ENCODE results near the gene PKN1. TPM values are rescaled to one million over a fixed set of nuclear protein-coding genes. Genes with fewer than 3 reads are reported as not detected.

The PKN1 gene
- total and polyA plus RNA-seq, 2 of the 4 experiments (the other 2 are of a cell fraction): 39.1 to 41.4 TPM

DNA sequence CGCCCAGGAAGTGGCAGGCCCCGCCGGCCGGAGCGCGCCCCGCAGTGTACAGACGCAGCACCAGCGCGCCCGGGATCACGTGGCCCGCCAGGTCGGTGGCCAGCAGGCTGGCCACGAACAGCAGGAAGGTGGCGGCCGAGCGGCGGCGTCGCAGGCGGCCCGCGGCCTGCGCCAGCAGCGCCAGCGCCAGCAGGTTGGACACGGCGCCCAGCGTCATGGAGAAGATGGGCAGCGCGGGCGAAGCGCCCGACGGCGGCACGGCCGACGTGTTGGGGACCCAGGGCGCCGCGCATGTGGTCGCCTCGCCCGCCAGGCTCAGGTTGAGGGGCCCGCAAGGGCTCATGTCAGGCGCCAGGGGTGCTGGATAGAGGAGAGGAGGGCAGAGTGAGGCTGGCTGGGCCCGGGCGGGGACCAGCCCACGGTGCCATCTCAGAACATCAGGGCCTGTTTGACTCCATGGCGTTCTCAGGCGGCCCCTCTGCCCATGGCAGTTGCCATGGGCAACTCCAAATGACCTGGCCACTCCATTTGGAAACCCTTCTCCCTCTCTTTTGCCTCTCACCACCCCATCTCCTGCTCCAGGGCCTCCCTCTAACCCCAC lies 41.0 kb downstream of the PKN1 start:
- Histone ChIP-seq H3K27me3 (ENCODE audit: control insufficient read depth, insufficient read depth, low read length) (no peaks in the 10 kb centered on the region), H2AK9ac (replicated peaks; ENCODE audit: low read depth, low read length, poor library complexity) (peak overlapping the region; percentile 50), H2BK15ac (ENCODE audit: low read depth, low read length) (no peak overlapping the region), H3K9me3 (ENCODE audit: control insufficient read depth, insufficient read depth, low read length) (no peaks in the 10 kb centered on the region), H3K9ac (ENCODE audit: low read depth, low read length) (no peak overlapping the region), H2AK5ac (ENCODE audit: low read depth, low read length) (peak overlapping the region; percentile 97; the same call in 1 of the 2 replicates), H4K20me1 (ENCODE audit: insufficient read depth, low read length) (peaks cover 12% of the 10 kb centered on the region), H3K4ac (ENCODE audit: low read depth, low read length) (no peak overlapping the region), H4K5ac (ENCODE audit: low read depth, low read length) (no peak overlapping the region), H3K4me1 (ENCODE audit: control insufficient read depth, insufficient read depth, low read length) (peaks cover 31% of the 10 kb centered on the region), H2AFZ (replicated peaks; ENCODE audit: low read length, poor library complexity) (no peak overlapping the region), H2BK5ac (ENCODE audit: low read depth, low read length, poor library complexity, severe bottlenecking) (no peak overlapping the region), H3K79me1 (ENCODE audit: low read depth in 1 of 2, low read length in 2 of 2) (peaks cover 0 to 19% of the 10 kb centered on the region in 2 experiments; a peak in 2 of 4 replicates), H3K56ac (ENCODE audit: extremely low read depth, insufficient read depth, low read length) (no peak overlapping the region), H3K36me3 (ENCODE audit: control insufficient read depth, insufficient read depth, low read length) (peaks cover 27% of the 10 kb centered on the region; the same call in 1 of the 2 replicates), H3K4me2 (ENCODE audit: low read depth, low read length) (no peak overlapping the region), H3K18ac (ENCODE audit: low read depth, low read length) (no peak overlapping the region), H4K91ac (ENCODE audit: insufficient read depth, low read depth, low read length) (no peak overlapping the region), H3K4me3 (ENCODE audit: insufficient read depth, low read depth, low read length) (no peak overlapping the region), H3K9me1 (ENCODE audit: insufficient read depth, low read length) (0 out of 2 replicates have a peak, but pooled peaks cover 5% of the 10 kb centered on the region), H2BK120ac (ENCODE audit: low read depth, low read length) (no peak overlapping the region), H2BK20ac (ENCODE audit: low read depth, low read length) (no peak overlapping the region), H4K8ac (ENCODE audit: low read depth in 2 of 2, low read length in 2 of 2) (no peak overlapping the region), H3K14ac (replicated peaks; ENCODE audit: low read depth, low read length) (no peak overlapping the region), H3K27ac (ENCODE audit: insufficient read depth, low read length) (no peak overlapping the region), H3K23ac (ENCODE audit: low read depth, low read length) (no peak overlapping the region)
- CTCF ChIA-PET: no interaction called here
- 66% methylated on average over 41 of the region's 53 CpGs; no CpG with 5 or more reads in 1 of the 2 experiments for WGBS, 2 experiments (ENCODE audit: extremely low coverage in 2 of 2, insufficient read length in 1 of 2)
- BruUV-seq (replicated peaks): no TSS peak
- intact Hi-C loops (cut with micrococcal nuclease) (no loop called here), in situ Hi-C loops (cut with MboI; ENCODE audit: low sequenced_read_pairs) (loop anchor here (10.0 kb wide), 1 partner anchor 589 kb away; no protein-coding TSS in a partner anchor), dilution Hi-C loops (cut with HindIII; ENCODE audit: low sequenced_read_pairs, unreplicated experiment) (no loop called here)
- POLR2A ChIA-PET (ENCODE audit: unreplicated experiment): no interaction called here
- DNase-seq (no peak), ATAC-seq (ENCODE audit: low read depth) (no peak)
- no peak for TF ChIP-seq MAFK (IDR thresholded peaks at IDR 0.05; ENCODE audit: low read depth, low read length)
- no peak for TF ChIP-seq FOS (IDR thresholded peaks at IDR 0.05; ENCODE audit: low read depth, low read length)
- TF ChIP-seq, protein P1, sequence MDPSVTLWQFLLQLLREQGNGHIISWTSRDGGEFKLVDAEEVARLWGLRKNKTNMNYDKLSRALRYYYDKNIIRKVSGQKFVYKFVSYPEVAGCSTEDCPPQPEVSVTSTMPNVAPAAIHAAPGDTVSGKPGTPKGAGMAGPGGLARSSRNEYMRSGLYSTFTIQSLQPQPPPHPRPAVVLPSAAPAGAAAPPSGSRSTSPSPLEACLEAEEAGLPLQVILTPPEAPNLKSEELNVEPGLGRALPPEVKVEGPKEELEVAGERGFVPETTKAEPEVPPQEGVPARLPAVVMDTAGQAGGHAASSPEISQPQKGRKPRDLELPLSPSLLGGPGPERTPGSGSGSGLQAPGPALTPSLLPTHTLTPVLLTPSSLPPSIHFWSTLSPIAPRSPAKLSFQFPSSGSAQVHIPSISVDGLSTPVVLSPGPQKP (IDR thresholded peaks at IDR 0.05; ENCODE audit: borderline replicate concordance, low read depth, low read length): no peak
- TF ChIP-seq POLR2A (IDR thresholded peaks at IDR 0.05; ENCODE audit: low read depth, low read length): no peak
- TF ChIP-seq SMC3 (IDR thresholded peaks at IDR 0.05; ENCODE audit: low read depth, low read length): no peak
- TF ChIP-seq RFX5 (IDR thresholded peaks at IDR 0.05; ENCODE audit: low read depth, low read length): no peak
- no peak for TF ChIP-seq RAD21 (IDR thresholded peaks at IDR 0.05; ENCODE audit: low read length)
- TF ChIP-seq MAZ (IDR thresholded peaks at IDR 0.05; ENCODE audit: borderline replicate concordance, low read depth, low read length): no peak
- TF ChIP-seq MXI1 (IDR thresholded peaks at IDR 0.05; ENCODE audit: borderline replicate concordance, low read depth, low read length): no peak
- TF ChIP-seq CHD1 (IDR thresholded peaks at IDR 0.05; ENCODE audit: low read depth, low read length): no peak

Data from IMR-90 (cell line).